Suppressor macrophage treated with lipopolysaccharide for 1 hour (primary cell): ENCODE results near the gene SNPH.
"Not testable (repeated sequence)": the region's sequence is repeated elsewhere in the genome, so short reads cannot be mapped to it uniquely, and the experiment has no call there.

Experiments used
- DNase-seq, 3 donors: peaks; one replicate each; pipeline ENCODE4 v3.0.0-alpha.2; 2020 to 2022

Gene SNPH

GRCh38 chr20:1343446-1344124, 77.5 kb downstream of the SNPH start:
- DNase-seq, result not testable (repeated sequence)

- DNase-seq, result no peak
Observed at GRCh38 chr20:1345030-1345755, 79.1 kb downstream of the SNPH start.

- DNase-seq, result no peak
Observed at GRCh38 chr20:1345756-1346093, 79.6 kb downstream of the SNPH start.

- no peak for DNase-seq
Observed at GRCh38 chr20:1346315-1346969, 80.3 kb downstream of the SNPH start.

- no peak for DNase-seq
Observed at GRCh38 chr20:1353956-1354355, 87.9 kb downstream of the SNPH start.

- no peak for DNase-seq
Observed at GRCh38 chr20:1357921-1358671, 92.0 kb downstream of the SNPH start.
